CD1c-positive myeloid dendritic cell (primary cell): Measurements from ENCODE around the gene DACT2.
"Not testable (repeated sequence)": the region's sequence is repeated elsewhere in the genome, so short reads cannot be mapped to it uniquely, and the experiment has no call there.

Source experiments
- DNase-seq: peaks from one replicate; pipeline ENCODE4 v3.0.0-alpha.2; 2016; ENCODE audit errors: extremely low spot score

DACT2 gene

DNA sequence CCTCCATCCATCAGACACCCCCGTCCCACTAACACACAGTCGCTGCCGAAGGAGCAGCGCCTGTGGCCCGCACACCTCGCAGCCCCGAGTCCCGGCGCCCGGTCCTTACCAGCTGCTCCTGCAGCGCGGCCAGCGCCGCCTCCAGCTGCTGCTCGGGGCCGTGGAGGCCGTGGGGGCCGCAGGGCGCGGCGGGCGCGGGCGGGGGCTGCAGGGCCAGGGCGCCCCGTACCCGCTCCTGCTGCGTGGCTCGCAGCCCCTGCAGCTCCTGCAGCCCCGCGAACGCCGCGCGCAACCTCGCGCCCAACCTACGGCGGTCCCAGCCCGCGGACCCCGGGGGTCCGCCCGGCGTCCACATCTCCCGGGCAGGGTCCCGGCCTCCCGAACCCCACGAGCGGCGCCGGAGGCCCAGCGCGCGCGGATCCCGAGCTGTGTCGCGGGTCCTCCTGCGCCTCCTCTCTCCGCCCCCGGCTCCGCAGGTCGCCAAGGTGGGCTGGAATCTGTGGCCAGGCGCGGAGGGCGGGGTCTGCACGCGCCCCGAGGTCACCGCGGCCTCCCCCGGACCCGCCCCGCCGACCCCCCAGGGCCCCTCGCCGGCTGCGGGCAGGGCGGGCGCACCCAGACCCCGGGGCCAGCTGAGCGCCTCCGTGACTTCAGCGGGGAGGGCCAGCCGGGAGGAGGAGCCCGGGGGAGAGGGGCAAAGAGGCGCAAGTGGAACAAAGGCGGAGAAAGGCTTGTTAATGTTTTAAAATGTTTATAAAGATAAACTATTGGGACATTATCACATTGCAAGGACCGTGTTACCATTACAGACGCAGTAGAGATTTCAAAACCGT lies at the start of gene DACT2:
DACT2 (minus strand) TSS at position 499 of the 833 bp plus-strand sequence; CDS start at position 355, 144 bp downstream.
- no peak for DNase-seq

DNA sequence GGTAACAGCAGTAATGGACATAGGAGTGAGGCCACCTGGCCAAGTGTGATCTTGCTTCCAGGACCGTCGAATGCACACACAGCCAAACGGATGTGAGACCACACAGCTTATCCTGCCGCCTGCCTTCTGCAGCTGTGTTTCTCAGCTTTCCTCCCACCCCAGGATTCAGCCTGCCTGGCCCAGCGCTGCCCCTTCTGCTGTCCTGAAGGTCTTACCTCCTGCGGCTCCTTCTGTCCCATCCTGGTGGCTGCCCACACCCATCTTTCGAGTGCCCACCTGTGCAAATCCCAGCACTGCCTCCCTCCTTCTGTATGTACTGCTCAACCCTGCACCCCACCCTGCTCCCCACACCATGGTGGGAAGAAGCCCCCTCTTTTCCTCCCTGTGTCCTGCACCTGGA lies 49.4 kb upstream of the DACT2 start:
- no peak for DNase-seq

- DNase-seq = no peak
Measured at GRCh38 chr6:168368066-168368820, 48.7 kb upstream of the DACT2 start.

- DNase-seq = no peak
Measured at GRCh38 chr6:168367285-168367751, 47.7 kb upstream of the DACT2 start.

DNA sequence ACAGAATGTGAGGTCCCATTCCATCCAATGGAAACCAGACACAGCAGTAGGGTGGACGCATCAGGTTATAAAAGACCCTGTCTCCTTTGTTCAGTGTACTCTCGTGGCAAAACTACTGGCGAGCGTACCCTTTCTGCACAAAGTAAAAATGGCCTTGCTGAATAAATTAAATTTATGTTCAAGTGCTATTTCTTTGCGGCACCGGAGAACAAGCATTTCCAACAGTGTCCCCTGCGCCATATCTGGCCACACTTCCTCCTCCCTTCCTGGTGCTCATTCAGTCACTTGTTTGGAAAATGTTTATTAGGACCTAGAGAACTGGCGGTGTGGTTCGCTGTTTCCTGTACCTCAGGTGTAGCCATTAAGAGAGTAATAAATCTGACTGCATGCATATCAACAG lies 46.9 kb upstream of the DACT2 start:
- DNase-seq = no peak

DNA sequence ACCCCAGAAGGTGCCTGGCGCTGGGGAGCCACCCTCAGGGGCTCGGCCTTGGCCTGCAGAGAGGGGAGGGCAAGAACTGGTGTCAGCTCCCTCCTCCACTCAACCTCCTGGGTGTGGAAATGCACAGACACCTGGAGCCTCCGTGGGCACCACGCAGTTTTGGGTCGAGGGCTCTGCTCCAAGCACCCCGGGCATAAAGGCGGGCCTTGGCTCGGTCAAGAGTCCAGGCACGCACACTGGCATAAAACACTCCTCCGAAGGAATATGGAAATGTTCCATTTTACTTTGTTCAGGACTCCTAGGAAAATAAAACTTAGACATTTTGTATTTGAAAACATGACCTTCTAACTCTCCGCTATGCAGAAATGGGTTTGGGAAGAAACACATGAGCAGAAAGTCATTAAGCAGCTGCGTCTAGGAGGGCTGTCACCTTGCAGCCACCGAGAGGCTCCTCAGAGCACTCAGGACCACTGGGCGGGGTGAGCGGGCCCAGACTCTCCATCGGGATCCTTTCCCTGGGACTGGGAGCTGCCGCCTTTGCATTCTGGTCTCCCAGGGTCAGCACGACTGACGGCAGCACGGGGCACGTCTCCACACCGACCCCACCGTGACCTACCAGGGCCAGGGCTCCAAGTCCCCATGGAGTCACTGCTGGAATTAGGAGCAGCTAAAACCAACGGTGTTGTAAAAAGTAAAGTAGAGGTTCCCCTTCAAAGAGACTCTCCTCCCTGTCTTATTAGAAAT lies 46.0 kb upstream of the DACT2 start:
- no peak for DNase-seq

DNA sequence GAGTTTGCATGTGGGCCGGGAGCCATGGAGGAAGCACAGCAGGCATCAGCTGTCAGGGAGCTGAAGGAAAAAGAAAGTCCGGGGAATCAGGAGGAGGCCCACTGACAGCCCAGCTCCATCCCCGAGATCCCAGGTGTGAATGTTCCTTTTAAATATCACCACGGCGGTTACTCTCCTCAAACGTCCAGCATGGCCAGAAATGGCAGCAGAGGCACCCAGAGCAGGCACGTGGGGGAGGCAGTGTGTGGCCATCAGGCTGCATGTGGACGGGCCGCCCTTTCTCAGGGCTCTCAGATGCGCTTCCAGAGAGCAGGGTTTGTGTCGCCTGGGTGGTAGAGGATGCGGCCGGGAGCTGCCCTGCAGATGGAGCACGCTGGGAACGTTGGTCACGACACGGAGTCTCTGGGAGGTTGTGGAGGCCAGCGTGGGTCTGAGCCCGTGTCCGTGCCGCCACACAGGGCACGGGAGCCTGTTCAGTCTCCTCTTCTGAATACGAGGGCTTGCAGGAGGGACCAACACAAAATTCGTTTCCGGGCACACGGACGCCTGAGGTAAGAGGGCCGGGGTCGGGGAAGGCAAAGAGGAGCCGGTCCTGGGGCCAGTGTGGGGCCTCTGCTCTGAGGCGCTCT lies 45.3 kb upstream of the DACT2 start:
- DNase-seq = no peak

DNA sequence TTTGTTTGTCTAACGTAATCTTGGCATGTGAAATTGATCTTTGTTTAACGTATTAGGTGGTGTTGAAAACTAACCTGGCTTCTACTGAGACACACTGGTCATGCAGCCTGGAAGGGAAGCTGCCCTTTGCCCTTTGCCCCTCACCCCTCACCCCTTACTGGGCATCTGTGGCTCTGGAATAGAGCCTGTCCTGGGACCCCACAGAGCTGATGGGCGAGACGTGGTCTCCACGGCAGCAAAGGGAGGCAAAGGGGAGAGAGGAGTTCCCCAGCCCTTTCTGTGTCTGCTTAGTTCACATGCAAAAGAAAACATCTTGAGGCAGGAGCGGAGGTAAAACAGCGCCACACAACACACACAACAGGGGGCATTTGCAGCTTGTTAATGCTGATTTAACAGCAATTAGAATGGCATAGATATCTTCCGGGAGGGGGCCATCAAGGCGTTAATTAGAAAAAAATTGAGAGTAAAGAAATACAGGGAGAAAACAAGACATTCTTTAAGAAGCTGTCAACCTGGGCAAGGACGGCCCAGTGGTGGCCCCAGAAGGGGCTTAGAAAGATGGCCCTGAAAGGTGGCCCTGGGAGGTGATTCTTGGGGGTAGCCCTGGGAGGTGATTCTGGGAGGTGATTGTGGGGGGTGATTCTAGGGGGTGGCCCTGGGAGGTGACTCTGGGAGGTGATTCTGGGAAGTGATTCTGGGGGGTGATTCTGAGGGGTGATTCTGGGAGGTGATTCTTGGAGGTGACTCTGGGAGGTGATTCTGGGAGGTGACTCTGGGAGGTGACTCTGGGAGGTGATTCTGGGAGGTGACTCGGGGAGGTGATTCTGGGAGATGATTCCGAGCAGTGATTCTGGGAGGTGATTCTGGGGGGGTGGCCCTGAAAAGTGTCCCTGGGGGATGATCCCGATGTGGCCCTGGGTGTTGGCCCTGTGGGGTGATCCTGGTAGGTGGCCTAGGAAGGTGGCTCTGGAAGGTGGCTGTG lies 44.5 kb upstream of the DACT2 start:
- DNase-seq = no peak

DNA sequence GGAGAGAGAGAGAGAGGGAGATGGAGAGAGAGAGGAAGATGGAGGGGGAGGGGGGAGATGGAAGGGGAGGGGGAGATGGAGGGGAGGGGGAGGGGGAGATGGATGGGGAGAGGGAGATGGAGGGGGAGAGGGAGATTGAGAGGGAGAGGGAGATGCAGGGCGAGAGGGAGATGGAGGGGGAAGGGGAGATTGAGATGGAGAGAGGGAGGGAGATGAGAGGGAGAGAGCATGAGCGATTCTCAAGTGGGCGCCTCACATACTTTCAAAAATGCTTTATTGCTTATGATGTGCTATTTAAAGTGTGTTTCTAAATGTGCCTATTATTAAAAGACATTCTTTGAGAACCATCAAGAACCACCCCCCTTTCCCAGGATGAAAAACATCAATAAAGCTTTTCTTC lies 43.7 kb upstream of the DACT2 start:
- DNase-seq = no peak

GRCh38 chr6:168362276-168362990 lies 42.9 kb upstream of the DACT2 start:
- DNase-seq = no peak

DNA sequence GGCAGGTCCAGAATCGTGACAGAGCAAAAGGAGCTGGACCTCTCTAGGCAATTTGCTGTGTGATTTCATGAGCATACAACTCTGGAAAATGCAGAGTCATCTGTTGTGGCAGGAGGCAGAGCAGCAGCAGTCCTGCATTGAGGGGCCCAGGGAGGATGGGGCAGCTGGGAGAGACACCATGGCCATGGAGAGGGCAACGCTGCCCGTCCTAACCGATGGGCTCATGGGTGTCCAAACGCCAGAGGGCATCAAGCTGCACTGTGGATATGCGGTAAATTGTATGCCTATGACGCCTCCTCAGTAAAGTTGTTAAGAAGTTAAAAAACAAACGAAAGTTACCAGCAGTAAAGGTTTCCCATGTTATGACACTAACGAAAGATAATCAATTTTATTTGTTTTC lies 42.2 kb upstream of the DACT2 start:
- DNase-seq = no peak

DNA sequence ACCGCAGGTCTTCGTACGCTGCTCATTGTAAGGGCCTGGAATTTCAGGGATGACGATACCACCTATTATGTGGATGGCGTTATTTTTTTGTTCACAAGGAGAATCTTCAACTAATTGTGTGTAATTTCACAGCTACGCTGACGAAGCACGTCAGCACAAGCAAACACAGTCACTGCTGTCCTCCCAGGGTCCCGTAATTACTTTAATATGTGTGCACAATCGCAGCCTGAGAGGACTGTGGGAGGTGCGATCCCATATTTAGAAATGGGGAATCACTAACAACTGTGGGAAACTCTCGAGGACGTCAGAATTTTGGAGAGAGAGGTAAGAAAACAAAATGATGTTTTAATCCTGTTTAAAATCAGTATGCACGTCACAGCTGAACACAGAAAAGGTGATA lies 40.2 kb upstream of the DACT2 start:
- no peak for DNase-seq

- no peak for DNase-seq
Measured at GRCh38 chr6:168358842-168359420, 39.4 kb upstream of the DACT2 start.

DNA sequence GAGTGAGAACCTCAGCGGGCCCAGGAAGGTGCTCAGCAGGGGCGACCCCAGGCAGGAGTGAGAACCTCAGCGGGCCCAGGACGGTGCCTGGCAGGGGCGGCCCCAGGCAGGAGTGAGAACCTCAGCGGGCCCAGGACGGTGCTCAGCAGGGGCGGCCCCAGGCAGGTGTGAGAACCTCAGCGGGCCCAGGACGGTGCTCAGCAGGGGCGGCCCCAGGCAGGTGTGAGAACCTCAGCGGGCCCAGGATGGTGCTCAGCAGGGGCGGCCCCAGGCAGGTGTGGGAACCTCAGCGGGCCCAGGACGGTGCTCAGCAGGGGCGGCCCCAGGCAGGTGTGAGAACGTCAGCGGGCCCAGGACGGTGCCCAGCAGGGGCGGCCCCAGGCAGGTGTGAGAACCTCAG lies 37.3 kb upstream of the DACT2 start:
- not testable (repeated sequence) for DNase-seq

DNA sequence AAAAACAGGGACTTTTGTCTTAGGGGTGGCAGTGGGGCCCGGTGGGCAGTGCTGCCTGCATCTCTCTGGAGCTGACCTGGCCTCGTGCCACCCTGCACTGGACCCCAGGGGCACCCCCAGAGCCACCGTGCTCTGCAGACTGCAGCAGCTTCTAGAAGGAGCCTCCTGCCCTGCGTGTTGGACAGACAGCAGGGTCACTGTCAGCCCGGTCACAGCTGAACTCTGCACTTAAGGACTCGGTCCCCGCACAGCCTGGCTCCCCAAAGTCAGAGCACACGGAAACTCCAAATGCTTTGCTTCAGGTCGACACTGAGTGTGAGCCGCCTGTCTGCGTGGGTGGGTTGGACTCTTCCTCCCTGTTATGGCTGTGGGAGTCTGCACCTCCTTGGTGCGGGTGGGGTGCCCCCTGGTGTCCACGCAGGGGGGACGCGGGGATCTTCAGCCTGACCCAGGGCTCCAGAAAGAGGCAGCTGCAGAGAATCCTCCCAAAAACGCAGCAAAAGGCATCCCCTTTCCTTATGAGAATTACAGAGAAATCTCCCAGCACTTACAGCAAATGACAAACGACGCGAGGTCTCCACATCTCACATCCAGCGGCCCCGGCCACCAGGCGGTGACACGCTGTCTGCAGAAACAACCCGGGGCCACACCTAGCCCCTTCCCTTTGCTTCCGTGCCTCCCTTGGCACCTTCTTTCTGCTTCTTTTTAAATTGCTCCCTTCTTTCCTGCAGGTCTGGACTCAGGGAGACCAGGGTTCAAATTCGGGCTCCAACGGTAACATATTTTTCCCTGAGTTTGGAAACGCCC lies 36.3 kb upstream of the DACT2 start:
- DNase-seq = no peak

DNA sequence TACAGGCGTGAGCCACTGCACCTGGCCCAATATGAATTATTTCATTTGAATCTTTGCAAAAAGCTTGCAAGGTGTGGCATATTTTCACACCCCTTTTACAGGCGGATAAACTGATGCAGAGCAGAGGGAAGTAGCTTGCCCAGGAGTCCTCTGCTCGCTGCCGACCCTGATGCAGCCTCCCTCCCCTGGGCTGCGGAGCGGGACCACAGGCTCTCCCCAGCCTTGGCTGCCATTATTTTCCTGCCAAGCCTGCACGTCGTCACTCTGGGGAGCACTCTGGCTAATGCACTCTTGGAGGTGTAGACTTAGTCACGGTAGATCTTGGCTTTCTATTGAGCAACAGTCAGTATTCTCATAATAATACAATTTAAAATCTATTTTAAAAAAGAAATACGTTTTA lies 34.8 kb upstream of the DACT2 start:
- DNase-seq = no peak

GRCh38 chr6:168353041-168353440 lies 33.5 kb upstream of the DACT2 start:
- no peak for DNase-seq

- DNase-seq = no peak
Measured at GRCh38 chr6:168352096-168352495, 32.5 kb upstream of the DACT2 start.

DNA sequence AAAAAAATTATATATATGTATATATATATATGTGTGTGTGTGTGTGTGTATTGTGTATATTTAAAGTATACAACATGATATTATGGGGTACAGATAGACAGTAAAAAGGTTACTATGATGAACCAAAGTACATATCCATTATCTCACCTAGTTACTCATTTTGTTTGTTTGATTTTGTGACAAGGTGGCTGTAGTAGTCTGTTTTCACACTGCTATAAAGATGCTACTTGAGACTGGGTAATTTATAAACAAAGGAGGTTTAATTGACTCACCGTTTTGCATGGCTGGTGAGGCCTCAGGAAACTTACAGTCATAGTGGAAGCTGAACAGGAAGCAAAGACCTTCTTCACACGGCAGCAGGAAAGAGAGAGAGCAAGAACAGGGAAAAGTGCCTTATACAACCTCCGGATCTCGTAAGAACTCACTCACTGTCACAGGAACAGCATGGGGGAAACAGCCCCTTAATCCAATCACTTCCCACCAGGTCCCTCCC lies 30.2 kb upstream of the DACT2 start:
- no peak for DNase-seq
